ENCODE data around the gene RELN. TPM values are rescaled to one million over a fixed set of nuclear protein-coding genes. Genes with fewer than 3 reads are reported as not detected.

RELN gene
- total and polyA plus RNA-seq, 2 donors (not counting 1 experiment from before 2014, with no cell fraction given), result 0.33 to 31.8 TPM

DNA sequence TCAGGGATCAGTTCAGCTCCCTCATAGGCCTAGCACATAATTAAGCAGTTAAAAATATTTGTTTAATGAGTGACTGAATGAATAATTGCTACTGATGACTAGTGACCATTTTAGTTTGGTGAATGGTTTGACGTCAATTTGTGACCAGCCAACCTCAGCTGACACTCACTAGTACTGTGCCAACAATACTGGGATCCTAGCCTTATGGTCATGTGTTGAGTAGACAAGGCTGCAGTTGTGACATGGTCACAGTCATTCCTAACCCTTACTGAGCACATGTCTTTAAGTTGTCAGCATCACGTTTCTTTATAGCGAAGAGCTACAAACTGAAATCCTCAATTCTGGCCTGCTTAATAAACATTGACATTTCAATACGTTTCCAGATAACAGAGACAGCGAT lies 456.5 kb downstream of the RELN start:
- H3K4me1 ChIP-seq (ENCODE audit: control insufficient read depth, extremely low read depth, insufficient read depth, low read length), result no peaks in the 10 kb centered on the region
- no peaks in the 10 kb centered on the region for H3K9me3 ChIP-seq (ENCODE audit: control insufficient read depth, insufficient read depth, low read depth, low read length)
- H3K36me3 ChIP-seq (ENCODE audit: control insufficient read depth, insufficient read depth, low read length), result no peaks in the 10 kb centered on the region
- no peak for DNase-seq (ENCODE audit: low read depth in 2 of 2)
- H3K79me2 ChIP-seq (ENCODE audit: control insufficient read depth, insufficient read depth, low read length), result no peaks in the 10 kb centered on the region
- TF ChIP-seq CTCF (conservative IDR thresholded peaks at IDR 0.05 in 1 of 2, IDR thresholded peaks at IDR 0.05 in 1 of 2; ENCODE audit: low read depth in 1 of 2, low read length in 2 of 2), result no peak
- TF ChIP-seq EZH2 (IDR thresholded peaks at IDR 0.05; ENCODE audit: low read length, missing control alignments), result no peak
- no peak overlapping the region for H3K4me2 ChIP-seq (ENCODE audit: extremely low read depth, insufficient read depth, low read length)
- no peaks in the 10 kb centered on the region for H4K20me1 ChIP-seq (ENCODE audit: control insufficient read depth, extremely low read depth, insufficient read depth, low read length)
- no peak overlapping the region for H3K9ac ChIP-seq (ENCODE audit: insufficient read depth, low read length)
- H3K4me3 ChIP-seq (replicated peaks in 1 of 4; ENCODE audit: control extremely low read depth in 1 of 4, insufficient read depth in 1 of 4, low read depth in 3 of 4, low read length in 4 of 4), result no peak overlapping the region
- H2AFZ ChIP-seq (ENCODE audit: low read length), result no peak overlapping the region
- H3K27me3 ChIP-seq (ENCODE audit: control insufficient read depth, insufficient read depth, low read length), result no peaks in the 10 kb centered on the region
- no peak overlapping the region for H3K27ac ChIP-seq (ENCODE audit: insufficient read depth, low read length)

- H4K20me1 ChIP-seq (ENCODE audit: control insufficient read depth, extremely low read depth, insufficient read depth, low read length), result no peaks in the 10 kb centered on the region
- TF ChIP-seq CTCF (conservative IDR thresholded peaks at IDR 0.05 in 1 of 2, IDR thresholded peaks at IDR 0.05 in 1 of 2; ENCODE audit: low read depth in 1 of 2, low read length in 2 of 2), result no peak
- TF ChIP-seq EZH2 (IDR thresholded peaks at IDR 0.05; ENCODE audit: low read length, missing control alignments), result no peak
- no peak overlapping the region for H3K9ac ChIP-seq (ENCODE audit: insufficient read depth, low read length)
- no peak for DNase-seq (ENCODE audit: low read depth in 2 of 2)
- H2AFZ ChIP-seq (ENCODE audit: low read length), result no peak overlapping the region
- no peak overlapping the region for H3K4me3 ChIP-seq (replicated peaks in 1 of 4; ENCODE audit: control extremely low read depth in 1 of 4, insufficient read depth in 1 of 4, low read depth in 3 of 4, low read length in 4 of 4)
- no peaks in the 10 kb centered on the region for H3K36me3 ChIP-seq (ENCODE audit: control insufficient read depth, insufficient read depth, low read length)
- H3K27ac ChIP-seq (ENCODE audit: insufficient read depth, low read length), result no peak overlapping the region
- no peaks in the 10 kb centered on the region for H3K27me3 ChIP-seq (ENCODE audit: control insufficient read depth, insufficient read depth, low read length)
- no peak overlapping the region for H3K4me2 ChIP-seq (ENCODE audit: extremely low read depth, insufficient read depth, low read length)
- no peaks in the 10 kb centered on the region for H3K9me3 ChIP-seq (ENCODE audit: control insufficient read depth, insufficient read depth, low read depth, low read length)
- no peaks in the 10 kb centered on the region for H3K4me1 ChIP-seq (ENCODE audit: control insufficient read depth, extremely low read depth, insufficient read depth, low read length)
- H3K79me2 ChIP-seq (ENCODE audit: control insufficient read depth, insufficient read depth, low read length), result no peaks in the 10 kb centered on the region
Observed at GRCh38 chr7:103528152-103528551, 461.3 kb downstream of the RELN start.

DNA sequence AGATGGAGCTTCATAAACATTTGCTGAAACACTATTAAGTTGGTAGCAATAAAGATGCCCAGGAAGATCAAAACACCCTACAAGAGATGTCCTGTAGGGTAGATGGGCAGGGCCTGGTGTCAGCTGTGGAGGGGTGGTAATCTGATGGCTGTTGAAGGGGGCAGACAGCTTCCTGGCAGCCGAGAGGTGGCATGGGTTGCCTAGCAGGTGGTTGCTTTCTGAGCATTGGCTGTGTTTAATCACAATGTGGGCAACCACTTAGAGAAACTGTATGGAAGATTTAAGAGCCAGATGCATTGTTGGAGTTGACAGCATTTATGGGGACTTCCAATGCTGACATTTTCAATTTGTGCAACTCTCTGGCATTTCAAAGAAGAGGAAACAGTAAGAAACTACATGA lies 463.5 kb downstream of the RELN start:
- Histone ChIP-seq H3K4me3 (replicated peaks in 1 of 4; ENCODE audit: control extremely low read depth in 1 of 4, insufficient read depth in 1 of 4, low read depth in 3 of 4, low read length in 4 of 4) (no peak overlapping the region), H3K27ac (ENCODE audit: insufficient read depth, low read length) (no peak overlapping the region)
- DNase-seq (ENCODE audit: low read depth in 2 of 2), result no peak

More for the DNA sequence above, 463.5 kb downstream of the RELN start:
- H3K27me3 ChIP-seq (ENCODE audit: control insufficient read depth, insufficient read depth, low read length), result no peaks in the 10 kb centered on the region
- H4K20me1 ChIP-seq (ENCODE audit: control insufficient read depth, extremely low read depth, insufficient read depth, low read length), result no peaks in the 10 kb centered on the region
- H3K4me2 ChIP-seq (ENCODE audit: extremely low read depth, insufficient read depth, low read length), result no peak overlapping the region
- H3K36me3 ChIP-seq (ENCODE audit: control insufficient read depth, insufficient read depth, low read length), result no peaks in the 10 kb centered on the region
- H3K9me3 ChIP-seq (ENCODE audit: control insufficient read depth, insufficient read depth, low read depth, low read length), result no peaks in the 10 kb centered on the region
- no peak overlapping the region for H3K9ac ChIP-seq (ENCODE audit: insufficient read depth, low read length)
- no peak overlapping the region for H2AFZ ChIP-seq (ENCODE audit: low read length)
- no peak for TF ChIP-seq EZH2 (IDR thresholded peaks at IDR 0.05; ENCODE audit: low read length, missing control alignments)
- no peak for TF ChIP-seq CTCF (conservative IDR thresholded peaks at IDR 0.05 in 1 of 2, IDR thresholded peaks at IDR 0.05 in 1 of 2; ENCODE audit: low read depth in 1 of 2, low read length in 2 of 2)
- H3K4me1 ChIP-seq (ENCODE audit: control insufficient read depth, extremely low read depth, insufficient read depth, low read length), result no peaks in the 10 kb centered on the region
- no peaks in the 10 kb centered on the region for H3K79me2 ChIP-seq (ENCODE audit: control insufficient read depth, insufficient read depth, low read length)

All from fibroblast of lung (primary cell).